Glutamatergic neuron (in vitro differentiated cells): ENCODE results near the gene PCA3. TPM values are rescaled to one million over a fixed set of nuclear protein-coding genes. Genes with fewer than 3 reads are reported as not detected.

ENCODE experiments used
- DNase-seq: peaks from one replicate; pipeline ENCODE4 v3.0.0; 2022
- H3K27ac Mint-ChIP-seq: one replicate; pipeline ENCODE4 v1.8.0; 2020; ENCODE audit warnings: mild to moderate bottlenecking, mixed read lengths, inconsistent platforms; ENCODE audit not compliant: unreplicated experiment
- H3K27me3 Mint-ChIP-seq: one replicate; pipeline ENCODE4 v1.8.0; 2020; ENCODE audit warnings: mild to moderate bottlenecking, moderate library complexity, mixed read lengths, inconsistent platforms; ENCODE audit not compliant: unreplicated experiment
- H3K36me3 Mint-ChIP-seq: one replicate; pipeline ENCODE4 v1.8.0; 2020; ENCODE audit warnings: mild to moderate bottlenecking, mixed read lengths, inconsistent platforms; ENCODE audit not compliant: unreplicated experiment
- H3K4me1 Mint-ChIP-seq: one replicate; pipeline ENCODE4 v1.8.0; 2020; ENCODE audit warnings: mild to moderate bottlenecking, low read depth, mixed read lengths, inconsistent platforms; ENCODE audit not compliant: unreplicated experiment
- H3K4me3 Mint-ChIP-seq: one replicate; pipeline ENCODE4 v1.8.0; 2020; ENCODE audit warnings: mild to moderate bottlenecking, mixed read lengths, inconsistent platforms; ENCODE audit not compliant: unreplicated experiment
- H3K9me3 Mint-ChIP-seq: one replicate; pipeline ENCODE4 v1.8.0; 2020; ENCODE audit warnings: mild to moderate bottlenecking, moderate library complexity, mixed read lengths, inconsistent platforms; ENCODE audit not compliant: unreplicated experiment
- long read RNA-seq: library from polyadenylated mRNA; unstranded; transcript quantifications from one replicate; pipeline ENCODE4 v2.0.0, GENCODE V29; 2020; ENCODE audit not compliant: unreplicated experiment
- total RNA-seq: library from RNA; stranded (reverse); fragmentation: NEBNext Ultra II Directional; extraction: Animal tissue kit (Norgen Biotek cat#: 25700); gene quantifications from one replicate; pipeline ENCODE4 v1.2.1, GENCODE V29; 2021; ENCODE audit not compliant: unreplicated experiment
- TF ChIP-seq, protein P1 (sequence below): fragments of 200-600 bp; sonication (generic); IDR thresholded peaks from one replicate; pipeline ENCODE4 v1.5.0; 2021; ENCODE audit not compliant: partially characterized antibody, unreplicated experiment

Gene PCA3
- not detected for total RNA-seq
- long read RNA-seq, partial matches to known transcripts = 0 of 1 reads
- long read RNA-seq, other reads (novel, unspliced or antisense) = 1 of 1 reads

DNA sequence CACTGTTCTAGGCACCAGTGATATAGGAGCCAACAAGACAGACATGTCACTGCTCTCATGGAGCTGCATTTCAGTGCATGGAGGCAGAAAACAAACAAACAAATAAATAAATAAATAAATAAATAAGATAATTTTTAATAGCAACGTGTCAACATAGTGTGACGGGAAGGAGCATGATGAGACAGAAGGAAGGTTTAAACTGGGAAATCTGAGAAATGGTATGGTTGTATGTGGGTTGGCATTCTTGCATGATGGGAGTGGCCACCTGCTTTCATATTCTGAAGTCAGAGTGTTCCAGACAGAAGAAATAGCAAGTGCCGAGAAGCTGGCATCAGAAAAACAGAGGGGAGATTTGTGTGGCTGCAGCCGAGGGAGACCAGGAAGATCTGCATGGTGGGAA lies at the start of gene PCA3:
Gene PCA3, plus strand, starts transcription at position 301 of the 400 bp plus-strand sequence.
- Mint-ChIP-seq H3K36me3 (peaks cover 6% of the 10 kb centered on the region), H3K4me3 (no peak within 1 kb of the TSS), H3K27me3 (peaks cover 9% of the 10 kb centered on the region), H3K4me1 (peaks cover 36% of the 10 kb centered on the region), H3K9me3 (peaks cover 5% of the 10 kb centered on the region), H3K27ac (no peak within 1 kb of the TSS)
- no peak for DNase-seq
- TF ChIP-seq, protein P1, sequence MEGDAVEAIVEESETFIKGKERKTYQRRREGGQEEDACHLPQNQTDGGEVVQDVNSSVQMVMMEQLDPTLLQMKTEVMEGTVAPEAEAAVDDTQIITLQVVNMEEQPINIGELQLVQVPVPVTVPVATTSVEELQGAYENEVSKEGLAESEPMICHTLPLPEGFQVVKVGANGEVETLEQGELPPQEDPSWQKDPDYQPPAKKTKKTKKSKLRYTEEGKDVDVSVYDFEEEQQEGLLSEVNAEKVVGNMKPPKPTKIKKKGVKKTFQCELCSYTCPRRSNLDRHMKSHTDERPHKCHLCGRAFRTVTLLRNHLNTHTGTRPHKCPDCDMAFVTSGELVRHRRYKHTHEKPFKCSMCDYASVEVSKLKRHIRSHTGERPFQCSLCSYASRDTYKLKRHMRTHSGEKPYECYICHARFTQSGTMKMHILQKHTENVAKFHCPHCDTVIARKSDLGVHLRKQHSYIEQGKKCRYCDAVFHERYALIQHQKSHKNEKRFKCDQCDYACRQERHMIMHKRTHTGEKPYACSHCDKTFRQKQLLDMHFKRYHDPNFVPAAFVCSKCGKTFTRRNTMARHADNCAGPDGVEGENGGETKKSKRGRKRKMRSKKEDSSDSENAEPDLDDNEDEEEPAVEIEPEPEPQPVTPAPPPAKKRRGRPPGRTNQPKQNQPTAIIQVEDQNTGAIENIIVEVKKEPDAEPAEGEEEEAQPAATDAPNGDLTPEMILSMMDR = no peak

DNA sequence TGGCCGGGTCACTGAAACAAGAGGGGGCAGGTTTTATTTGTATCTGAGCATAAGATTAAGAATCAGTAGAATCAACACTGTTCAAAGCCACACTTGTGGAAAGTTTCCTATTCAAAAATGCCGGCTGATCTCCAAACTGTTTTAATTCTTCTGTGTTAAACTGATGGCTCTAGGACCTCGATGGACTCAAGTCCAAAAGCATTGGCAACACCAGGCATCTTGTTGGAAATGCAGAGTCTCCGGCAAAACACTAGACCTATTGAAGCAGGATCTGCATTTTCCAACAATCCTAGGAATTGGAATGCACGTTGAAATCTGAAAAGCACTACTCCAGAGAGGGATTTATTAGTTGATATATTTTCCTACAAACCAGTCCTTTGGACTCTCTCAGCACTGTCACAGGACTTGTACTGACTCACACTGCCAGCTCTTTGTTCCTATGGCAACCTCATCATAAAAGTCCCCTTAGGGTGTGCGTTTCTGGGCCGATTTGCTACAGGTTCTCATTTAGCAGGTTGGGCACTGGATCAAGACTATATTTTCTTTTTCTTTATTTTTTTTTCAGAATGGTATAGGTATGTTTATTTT lies 48.1 kb upstream of the PCA3 start:
- Mint-ChIP-seq H3K9me3 (peaks cover 2% of the 10 kb centered on the region), H3K36me3 (no peaks in the 10 kb centered on the region), H3K27me3 (peaks cover 4% of the 10 kb centered on the region), H3K4me3 (no peak overlapping the region), H3K4me1 (peaks cover 25% of the 10 kb centered on the region), H3K27ac (no peak overlapping the region)
- no peak for DNase-seq
- TF ChIP-seq, protein P1 = no peak

DNA sequence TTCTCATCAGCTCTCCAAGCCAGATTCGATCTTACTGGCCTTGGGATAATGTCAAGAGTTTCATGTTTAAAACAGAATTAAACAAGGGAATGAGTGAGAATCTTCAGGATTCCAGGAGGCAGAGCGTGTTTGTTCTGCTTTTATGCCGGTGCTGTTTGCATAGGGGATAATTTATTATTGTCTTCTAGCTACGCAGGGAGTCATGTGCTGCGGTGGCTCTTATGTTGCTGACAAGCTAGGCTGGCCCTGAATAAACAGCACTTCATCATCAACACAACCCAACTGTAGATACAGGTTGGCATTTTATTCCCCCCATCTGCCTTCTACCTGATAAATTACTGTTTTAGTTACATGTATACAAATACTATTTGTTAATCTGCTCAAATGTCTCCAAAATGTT lies 47.1 kb upstream of the PCA3 start:
- no peak overlapping the region for H3K4me3 Mint-ChIP-seq
- peak overlapping the region; percentile 67 for H3K27ac Mint-ChIP-seq
- TF ChIP-seq, protein P1 = no peak
- no peaks in the 10 kb centered on the region for H3K36me3 Mint-ChIP-seq
- H3K9me3 Mint-ChIP-seq = peaks cover 2% of the 10 kb centered on the region
- DNase-seq = no peak
- H3K4me1 Mint-ChIP-seq = peaks cover 25% of the 10 kb centered on the region
- H3K27me3 Mint-ChIP-seq = peaks cover 4% of the 10 kb centered on the region

DNA sequence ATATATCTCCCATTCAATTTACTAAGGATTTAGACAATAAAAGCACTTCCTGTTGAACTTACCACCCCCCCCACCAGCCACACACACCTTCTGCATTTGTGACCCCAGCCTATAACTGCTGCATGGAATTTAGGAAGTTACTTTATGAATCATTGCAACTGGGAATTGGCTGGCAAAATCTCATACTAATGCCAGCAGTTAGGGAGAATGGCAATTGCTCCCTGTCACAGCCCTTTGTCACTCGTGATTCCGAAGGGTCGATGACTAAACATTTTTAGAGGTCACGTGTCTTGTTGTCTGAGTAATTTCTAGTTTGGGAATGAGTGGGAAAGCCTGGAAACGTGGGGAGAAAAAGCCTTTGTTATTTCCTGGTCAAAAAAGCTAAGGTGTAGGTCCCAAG lies 46.6 kb upstream of the PCA3 start:
- Mint-ChIP-seq H3K4me1 (peaks cover 25% of the 10 kb centered on the region), H3K27me3 (peaks cover 4% of the 10 kb centered on the region), H3K27ac (peak overlapping the region; percentile 67), H3K36me3 (no peaks in the 10 kb centered on the region), H3K4me3 (no peak overlapping the region), H3K9me3 (peaks cover under 1% of the 10 kb centered on the region)
- TF ChIP-seq, protein P1 = no peak
- DNase-seq = no peak

DNA sequence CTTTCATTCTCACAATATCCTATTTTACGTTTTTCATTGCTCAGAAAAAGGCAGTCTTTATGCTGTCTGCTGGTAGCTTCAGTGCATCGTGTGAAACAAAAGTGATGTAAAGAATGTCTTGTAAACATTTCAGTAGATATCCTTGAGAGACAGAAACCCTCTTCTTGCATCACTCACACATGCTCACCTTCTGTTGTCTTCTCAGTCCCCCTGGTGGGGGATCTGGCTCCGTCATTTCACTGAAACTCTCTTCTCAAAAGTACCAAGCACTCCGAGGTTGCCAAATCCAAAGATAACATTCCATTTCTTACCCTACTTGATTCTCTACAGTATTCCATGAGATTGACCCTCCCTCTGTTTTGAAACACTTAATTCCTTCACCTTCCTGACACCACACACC lies 46.1 kb upstream of the PCA3 start:
- TF ChIP-seq, protein P1 = peak; percentile 22
- Mint-ChIP-seq H3K4me3 (no peak overlapping the region), H3K27ac (no peak overlapping the region), H3K36me3 (no peaks in the 10 kb centered on the region), H3K4me1 (peaks cover 25% of the 10 kb centered on the region), H3K27me3 (peaks cover 4% of the 10 kb centered on the region), H3K9me3 (no peaks in the 10 kb centered on the region)
- DNase-seq = no peak
